Natural killer cell (primary cell): ENCODE measurements around the gene TGM4. TPM values are rescaled to one million over a fixed set of nuclear protein-coding genes. Genes with fewer than 3 reads are reported as not detected.

Experiments used
- ATAC-seq, 3 donors: fragments of 150-1000 bp in 2 of 3; fragments of 200-7000 bp in 1 of 3; cut with Tn5 transposase; 1 replicate in 1 of 3; 2 replicates in 2 of 3; pipeline ENCODE4 v1.10.0; 2021; ENCODE audit warnings: mild to moderate bottlenecking in 2 of 3, moderate library complexity in 2 of 3
- DNase-seq, 2 donors: peaks; one replicate each; pipeline versions ENCODE4 v3.0.0 to v3.0.0-alpha.2; 2013 to 2021; ENCODE audit warnings: mixed read lengths in 1 of 2
- H3K27ac ChIP-seq: one replicate; pipeline ENCODE4 v1.5.1; 2013; ENCODE audit warnings: mild to moderate bottlenecking, low read length
- H3K27me3 ChIP-seq: one replicate; pipeline ENCODE4 v1.6.1; 2013; ENCODE audit warnings: low read length; ENCODE audit not compliant: control insufficient read depth, insufficient read depth
- H3K36me3 ChIP-seq: one replicate; pipeline ENCODE4 v1.6.1; 2013; ENCODE audit warnings: low read length; ENCODE audit not compliant: control insufficient read depth, insufficient read depth
- H3K4me1 ChIP-seq: one replicate; pipeline ENCODE4 v1.6.1; 2013; ENCODE audit warnings: low read length; ENCODE audit not compliant: control insufficient read depth, insufficient read depth
- H3K4me3 ChIP-seq: one replicate; pipeline ENCODE4 v1.5.1; 2013; ENCODE audit warnings: low read length
- H3K9me3 ChIP-seq: one replicate; pipeline ENCODE4 v1.6.1; 2013; ENCODE audit warnings: low read length; ENCODE audit not compliant: control insufficient read depth, insufficient read depth
- H3K27ac Mint-ChIP-seq, 2 donors: one replicate each; pipeline ENCODE4 v1.8.0; 2022; ENCODE audit warnings: mild to moderate bottlenecking in 2 of 2, mixed read lengths in 2 of 2, moderate library complexity in 1 of 2
- H3K27me3 Mint-ChIP-seq, 2 donors: one replicate each; pipeline ENCODE4 v1.8.0; 2022; ENCODE audit warnings: low read depth in 2 of 2, mixed read lengths in 2 of 2
- H3K36me3 Mint-ChIP-seq: one replicate; pipeline ENCODE4 v1.8.0; 2022; ENCODE audit warnings: mixed read lengths
- H3K4me1 Mint-ChIP-seq, 2 donors: one replicate each; pipeline ENCODE4 v1.8.0; 2022; ENCODE audit warnings: mixed read lengths in 2 of 2
- H3K4me3 Mint-ChIP-seq: one replicate; pipeline ENCODE4 v1.8.0; 2022; ENCODE audit warnings: mild to moderate bottlenecking, moderate library complexity, mixed read lengths
- H3K9me3 Mint-ChIP-seq, 2 donors: one replicate each; pipeline ENCODE4 v1.8.0; 2022; ENCODE audit warnings: mixed read lengths in 2 of 2
- WGBS: methylation state at CpG from one replicate; pipeline ENCODE4 v1.1.7; 2013; ENCODE audit warnings: missing lambda C conversion rate; ENCODE audit not compliant: insufficient coverage; 5-methylcytosine and 5-hydroxymethylcytosine counted together
- intact Hi-C: fragments of 100-400 bp; cut with micrococcal nuclease; formaldehyde crosslinking; loops from one replicate; pipeline ENCODE4 v1.14.2; 2022
- total RNA-seq, 4 donors: library from RNA; stranded (reverse); fragments of 120-200 nt in 1 of 4; gene quantifications; one replicate each; pipeline versions ENCODE4 v1.2.3 to v1.2.4, GENCODE V29; 2013 to 2022
- TF ChIP-seq, protein P1 (sequence below): fragments of 200-600 bp; IDR thresholded peaks from one replicate; pipeline ENCODE4 v1.8.0; 2022; ENCODE audit warnings: antibody characterized with exemption

Gene TGM4
- total RNA-seq, 3 donors from 2014 or later (not counting 1 experiment from before 2014, with no cell fraction given), result not detected

DNA sequence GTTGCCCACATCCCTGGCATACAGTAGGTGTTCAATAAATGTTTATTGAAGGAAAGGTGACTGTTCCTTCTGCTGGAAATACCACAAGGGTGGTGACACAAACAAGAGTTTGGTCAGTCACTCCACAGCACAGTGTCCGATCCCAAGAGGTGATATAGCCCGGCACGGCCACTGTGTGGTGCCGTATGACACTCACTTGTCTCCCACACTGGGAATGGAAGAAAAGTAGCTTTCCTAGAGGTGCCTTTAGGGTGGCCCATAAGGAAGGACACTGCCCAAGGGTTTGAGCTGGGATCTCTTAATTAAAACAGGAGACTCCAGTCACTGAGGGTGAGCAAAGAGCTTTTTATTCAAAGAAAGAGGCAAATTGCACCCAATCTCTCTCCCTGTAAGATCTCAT lies 40.5 kb downstream of the TGM4 start:
- Histone ChIP-seq H3K4me1 (no peaks in the 10 kb centered on the region), H3K9me3 (no peaks in the 10 kb centered on the region), H3K27me3 (no peaks in the 10 kb centered on the region), H3K27ac (no peak overlapping the region), H3K4me3 (no peak overlapping the region), H3K36me3 (peaks cover 10% of the 10 kb centered on the region)
- TF ChIP-seq, protein P1, sequence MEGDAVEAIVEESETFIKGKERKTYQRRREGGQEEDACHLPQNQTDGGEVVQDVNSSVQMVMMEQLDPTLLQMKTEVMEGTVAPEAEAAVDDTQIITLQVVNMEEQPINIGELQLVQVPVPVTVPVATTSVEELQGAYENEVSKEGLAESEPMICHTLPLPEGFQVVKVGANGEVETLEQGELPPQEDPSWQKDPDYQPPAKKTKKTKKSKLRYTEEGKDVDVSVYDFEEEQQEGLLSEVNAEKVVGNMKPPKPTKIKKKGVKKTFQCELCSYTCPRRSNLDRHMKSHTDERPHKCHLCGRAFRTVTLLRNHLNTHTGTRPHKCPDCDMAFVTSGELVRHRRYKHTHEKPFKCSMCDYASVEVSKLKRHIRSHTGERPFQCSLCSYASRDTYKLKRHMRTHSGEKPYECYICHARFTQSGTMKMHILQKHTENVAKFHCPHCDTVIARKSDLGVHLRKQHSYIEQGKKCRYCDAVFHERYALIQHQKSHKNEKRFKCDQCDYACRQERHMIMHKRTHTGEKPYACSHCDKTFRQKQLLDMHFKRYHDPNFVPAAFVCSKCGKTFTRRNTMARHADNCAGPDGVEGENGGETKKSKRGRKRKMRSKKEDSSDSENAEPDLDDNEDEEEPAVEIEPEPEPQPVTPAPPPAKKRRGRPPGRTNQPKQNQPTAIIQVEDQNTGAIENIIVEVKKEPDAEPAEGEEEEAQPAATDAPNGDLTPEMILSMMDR, result no peak
- DNase-seq, result no peak
- intact Hi-C loops, result loop anchor here (1.0 to 2.0 kb wide), 2 partner anchors 382 to 592 kb away; no protein-coding TSS in a partner anchor
- H3K9me3 Mint-ChIP-seq, result no peaks in the 10 kb centered on the region
- H3K36me3 Mint-ChIP-seq, result peaks cover 7% of the 10 kb centered on the region
- H3K27me3 Mint-ChIP-seq, result peaks cover 0 to 5% of the 10 kb centered on the region in 2 donors
- ATAC-seq, result no peak
- H3K4me3 Mint-ChIP-seq, result no peak overlapping the region
- WGBS, result 88% methylated on average over 4 of the region's 4 CpGs
- H3K4me1 Mint-ChIP-seq, result peaks cover 0 to 17% of the 10 kb centered on the region in 2 donors
- H3K27ac Mint-ChIP-seq, result no peak overlapping the region

DNA sequence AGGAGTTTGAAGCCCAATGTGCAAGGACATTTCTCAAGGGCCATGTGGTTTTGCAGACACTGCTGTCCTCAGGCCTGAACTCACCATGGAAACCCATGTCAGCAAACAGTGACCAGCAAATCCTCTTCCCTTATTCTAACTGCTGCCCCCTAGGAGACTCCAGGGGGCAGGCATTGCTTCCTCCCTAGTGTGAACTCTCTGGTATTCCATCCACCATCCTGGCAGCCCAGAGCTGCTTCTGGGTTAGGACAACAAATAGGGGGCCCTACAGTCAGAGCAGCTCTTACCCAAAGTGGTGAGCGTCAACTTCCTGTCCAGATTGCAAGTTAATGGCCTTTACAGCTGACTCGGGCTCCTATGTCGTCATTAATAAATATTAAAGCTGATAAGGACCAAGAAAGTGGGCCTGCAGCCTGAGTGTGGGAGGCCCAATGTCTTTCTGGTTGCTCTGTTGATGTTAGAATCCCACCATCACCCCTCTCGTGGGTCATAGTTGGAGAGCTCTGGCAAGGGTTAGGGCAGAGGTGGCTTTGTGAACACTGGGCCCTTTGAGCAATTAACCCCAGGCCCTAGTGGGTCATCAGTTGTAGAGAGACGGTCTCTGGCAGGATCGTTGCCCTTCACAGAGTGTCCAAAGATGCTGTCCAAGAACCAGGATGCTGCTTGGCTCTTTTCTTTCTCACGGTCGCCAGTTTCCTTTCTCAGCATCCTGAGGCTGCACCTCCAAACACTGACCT lies 41.5 kb downstream of the TGM4 start:
- ATAC-seq (no peak), DNase-seq (no peak)
- H3K27me3 ChIP-seq, result no peaks in the 10 kb centered on the region
- no peak overlapping the region for H3K27ac Mint-ChIP-seq
- H3K4me3 ChIP-seq, result no peak overlapping the region
- TF ChIP-seq, protein P1, result no peak
- 94% methylated on average over 8 of the region's 8 CpGs for WGBS
- no peaks in the 10 kb centered on the region for H3K9me3 Mint-ChIP-seq
- H3K27me3 Mint-ChIP-seq, result no peaks in the 10 kb centered on the region
- no peak overlapping the region for H3K27ac ChIP-seq
- intact Hi-C loops, result loop anchor here (2.0 kb wide), 1 partner anchor 593 kb away; no protein-coding TSS in a partner anchor
- no peaks in the 10 kb centered on the region for H3K9me3 ChIP-seq
- H3K4me3 Mint-ChIP-seq, result no peak overlapping the region
- H3K4me1 ChIP-seq, result no peaks in the 10 kb centered on the region
- H3K36me3 Mint-ChIP-seq, result peaks cover 7% of the 10 kb centered on the region
- peaks cover 0 to 17% of the 10 kb centered on the region in 2 donors for H3K4me1 Mint-ChIP-seq
- peaks cover 10% of the 10 kb centered on the region for H3K36me3 ChIP-seq

- H3K36me3 ChIP-seq, result peaks cover 18% of the 10 kb centered on the region
- intact Hi-C loops, result no loop called here
- ATAC-seq (no peak), DNase-seq (no peak)
- TF ChIP-seq, protein P1, result no peak
- H3K9me3 ChIP-seq, result no peaks in the 10 kb centered on the region
- Mint-ChIP-seq H3K9me3 (no peaks in the 10 kb centered on the region), H3K4me1 (peaks cover 0 to 17% of the 10 kb centered on the region in 2 donors), H3K4me3 (no peak overlapping the region), H3K27ac (no peak overlapping the region), H3K36me3 (peaks cover 7% of the 10 kb centered on the region), H3K27me3 (no peaks in the 10 kb centered on the region)
- 94% methylated on average over 5 of the region's 12 CpGs for WGBS
- H3K27ac ChIP-seq, result no peak overlapping the region
- no peaks in the 10 kb centered on the region for H3K27me3 ChIP-seq
- no peaks in the 10 kb centered on the region for H3K4me1 ChIP-seq
- H3K4me3 ChIP-seq, result no peak overlapping the region
Observed at GRCh38 chr3:44918087-44918486, 43.7 kb downstream of the TGM4 start.
